K562 (cell line): ENCODE data around the gene FOCAD. TPM values are rescaled to one million over a fixed set of nuclear protein-coding genes. Genes with fewer than 3 reads are reported as not detected.

Source experiments
- ATAC-seq: fragments of 200-7000 bp; cut with Tn5 transposase; 3 replicates; pipeline ENCODE4 v1.9.1; 2020; ENCODE audit warnings: moderate library complexity
- BruUV-seq: library from RNA; stranded (reverse); fragments of 400-500 nt; replicated peaks from 2 replicates; lab custom pipeline; 2021; lab: Mats Ljungman, UMichigan
- CTCF ChIA-PET: fragments of 300-600 bp; formaldehyde crosslinking; extraction: SDS; loops from one replicate; lab custom pipeline; 2021; ENCODE audit warnings: low intra/inter-chr PET ratio; lab: Yijun Ruan, JAX
- POLR2A ChIA-PET: fragments of 300-600, 350-650 bp; sonication (Branson Sonifier 250); formaldehyde crosslinking; extraction: SDS; loops from one replicate; lab custom pipeline; 2021; ENCODE audit warnings: antibody characterized with exemption, inconsistent platforms; lab: Yijun Ruan, JAX
- DNase-seq, 4 experiments: peaks; one replicate each; pipeline versions ENCODE4 v3.0.0 to v3.0.0-alpha.2; 2011 to 2018; ENCODE audit warnings: low spot score in 3 of 4, mixed read lengths in 3 of 4; ENCODE audit errors: extremely low read depth in 1 of 4
- FAIRE-seq: peaks from 2 replicates; lab custom pipeline; 2011; peaks lifted over from hg19 to GRCh38; lab: Jason Lieb, UNC
- H2AFZ ChIP-seq: 2 replicates; pipeline ENCODE4 v1.6.0; 2011; ENCODE audit warnings: low read depth, low read length, control low read depth, inconsistent platforms
- H3K27ac ChIP-seq: fragments of 200-600 bp; 3 replicates; pipeline ENCODE4 v1.8.0; 2011; ENCODE audit warnings: low read depth, mild to moderate bottlenecking, control low read depth, inconsistent platforms, low read length, moderate library complexity, mixed read lengths; ENCODE audit errors: extremely low read depth
- H3K27me3 ChIP-seq, 2 experiments: fragments of 300-600 bp in 1 of 2; 2 replicates in 1 of 2; 3 replicates in 1 of 2; pipeline versions ENCODE4 v1.6.0 to v1.8.0; 2011; ENCODE audit warnings: inconsistent platforms in 2 of 2, low read length in 2 of 2, mild to moderate bottlenecking in 1 of 2, mixed read lengths in 1 of 2, moderate library complexity in 1 of 2; ENCODE audit not compliant: control insufficient read depth in 2 of 2, insufficient read depth in 2 of 2
- H3K36me3 ChIP-seq: fragments of 300-600 bp; 3 replicates; pipeline ENCODE4 v1.8.0; 2011; ENCODE audit warnings: mild to moderate bottlenecking, low read length, inconsistent platforms; ENCODE audit not compliant: control insufficient read depth, insufficient read depth
- H3K4me1 ChIP-seq, 2 experiments: fragments of 200-600 bp in 1 of 2; replicated peaks in 1 of 2; 2 replicates in 1 of 2; 3 replicates in 1 of 2; pipeline versions ENCODE4 v1.5.1 to v1.8.0; 2011; ENCODE audit warnings: inconsistent platforms in 2 of 2, low read length in 2 of 2, mild to moderate bottlenecking in 1 of 2, mixed read lengths in 1 of 2, moderate library complexity in 1 of 2; ENCODE audit not compliant: control insufficient read depth in 2 of 2, insufficient read depth in 2 of 2
- H3K4me2 ChIP-seq: 2 replicates; pipeline ENCODE4 v1.6.1; 2011; ENCODE audit warnings: low read length, control low read depth, inconsistent platforms, mixed read lengths; ENCODE audit not compliant: insufficient read depth
- H3K4me3 ChIP-seq: fragments of 200-600 bp; sonication (generic), shearing (Covaris generic); 2 replicates; pipeline ENCODE4 v1.5.1; 2016; ENCODE audit warnings: control low read depth, inconsistent platforms
- H3K79me2 ChIP-seq: fragments of 200-600 bp; 3 replicates; pipeline ENCODE4 v1.8.0; 2011; ENCODE audit warnings: low read length, inconsistent platforms; ENCODE audit not compliant: control insufficient read depth, insufficient read depth
- H3K9ac ChIP-seq, 2 experiments: 2 replicates each; pipeline versions ENCODE4 v1.6.0 to v1.6.1; 2011; ENCODE audit warnings: low read depth in 2 of 2, low read length in 2 of 2, control low read depth in 1 of 2, inconsistent platforms in 1 of 2, mild to moderate bottlenecking in 1 of 2, mixed read lengths in 1 of 2; ENCODE audit not compliant: insufficient read depth in 1 of 2
- H3K9me1 ChIP-seq: one replicate; pipeline ENCODE4 v1.6.0; 2011; ENCODE audit warnings: inconsistent platforms, mild to moderate bottlenecking, low read length, moderate library complexity; ENCODE audit not compliant: control insufficient read depth, insufficient read depth
- H3K9me3 ChIP-seq: replicated peaks from 2 replicates; pipeline ENCODE4 v1.5.1; 2011; ENCODE audit warnings: low read depth, low read length, inconsistent platforms; ENCODE audit not compliant: control insufficient read depth, insufficient read depth
- H4K20me1 ChIP-seq: replicated peaks from 2 replicates; pipeline ENCODE4 v1.6.1; 2011; ENCODE audit warnings: low read length, inconsistent platforms, mixed read lengths; ENCODE audit not compliant: control insufficient read depth, insufficient read depth
- AFF1 ChIP-seq, 2 experiments: fragments of 450-650 bp; IDR thresholded peaks; 2 replicates each; pipeline ENCODE4 v1.6.1; 2018; ENCODE audit warnings: mild to moderate bottlenecking in 2 of 2, low read depth in 1 of 2; ENCODE audit not compliant: partially characterized antibody in 2 of 2
- BACH1 ChIP-seq: fragments of 200-800 bp; sonication (Bioruptor generic); IDR thresholded peaks from 2 replicates; pipeline ENCODE4 v1.6.1; 2016; ENCODE audit warnings: missing genetic modification characterization, missing compliant biosample characterization
- EZH2 ChIP-seq: IDR thresholded peaks from 2 replicates; pipeline ENCODE4 v1.6.1; 2012; ENCODE audit warnings: low read depth, mild to moderate bottlenecking, inconsistent platforms, low read length, borderline replicate concordance
- HOMEZ ChIP-seq: fragments of 250-450 bp; sonication (Bioruptor Pico); IDR thresholded peaks from 2 replicates; pipeline ENCODE4 v1.4.0; 2020; ENCODE audit warnings: mild to moderate bottlenecking, moderate library complexity
- KLF1 ChIP-seq: fragments of 450-650 bp; IDR thresholded peaks from 2 replicates; pipeline ENCODE4 v1.6.1; 2016; ENCODE audit warnings: missing genetic modification characterization, missing compliant biosample characterization
- KLF16 ChIP-seq: IDR thresholded peaks from 2 replicates; pipeline ENCODE4 v1.6.1; 2016; ENCODE audit warnings: antibody characterized with exemption
- MTA1 ChIP-seq: fragments of 450-650 bp; IDR thresholded peaks from 2 replicates; pipeline ENCODE4 v1.6.1; 2017; ENCODE audit warnings: borderline replicate concordance
- SNRNP70 ChIP-seq: fragments of 200-400 bp; formaldehyde crosslinking; optimal IDR thresholded peaks from 2 replicates; pipeline ENCODE3; 2017; ENCODE audit warnings: low read depth, low read length
- TSHZ1 ChIP-seq: fragments of 250-450 bp; sonication (Bioruptor Pico); IDR thresholded peaks from 2 replicates; pipeline ENCODE4 v1.4.0; 2020; ENCODE audit warnings: mild to moderate bottlenecking, moderate library complexity
- WHSC1 ChIP-seq: IDR thresholded peaks from one replicate; pipeline ENCODE4 v1.6.1; 2012; ENCODE audit warnings: low read length, control low read depth, inconsistent platforms
- WGBS: fragments of 100-300 bp; shearing (Covaris generic); methylation state at CpG from one replicate; pipeline ENCODE4 v1.1.6; 2016; ENCODE audit warnings: low coverage, mixed read lengths; ENCODE audit not compliant: insufficient coverage; ENCODE audit errors: missing lambda C conversion rate; 5-methylcytosine and 5-hydroxymethylcytosine counted together
- in situ Hi-C: fragments of 300-500 bp; cut with MboI; formaldehyde crosslinking; loops from 4 replicates; pipeline ENCODE4 v1.15.0; 2018; ENCODE audit warnings: inconsistent platforms, mixed read lengths
- intact Hi-C: fragments of 100-400 bp; cut with micrococcal nuclease; formaldehyde crosslinking; loops from 2 replicates; pipeline ENCODE4 v1.14.2; 2022
- polyA plus RNA-seq, 8 experiments: library from polyadenylated mRNA; depleted of rRNA in 4 of 8; stranded (reverse) in 5 of 8; unstranded in 3 of 8; fragments of >200 nt; fragmentation: Nextera tagmentation in 2 of 8; fragmentation: Illumina TruSeq in 1 of 8; extraction: Ambion mirVana in 2 of 8; extraction: Trizol in 1 of 8; gene quantifications; 2 replicates each; pipeline versions ENCODE4 v1.2.1 to v1.2.3, GENCODE V29; 2011 to 2014; ENCODE audit warnings: inconsistent platforms in 1 of 8, missing spikeins in 1 of 8
- total RNA-seq, 7 experiments: library from RNA; depleted of rRNA in 6 of 7; stranded (reverse); fragments of >200 nt in 6 of 7; fragmentation: Illumina TruSeq in 2 of 7; extraction: Trizol in 2 of 7; gene quantifications; 2 replicates each; pipeline versions ENCODE4 v1.2.1 to v1.2.3, GENCODE V29; 2011 to 2021; ENCODE audit warnings: low replicate concordance in 1 of 7

The FOCAD gene
- total and polyA plus RNA-seq, 9 of the 15 experiments (the other 6 are each of a cell fraction or from before 2014, with no cell fraction given) = 0.13 to 2.4 (median 1.6) TPM

- no peak for TF ChIP-seq AFF1 (IDR thresholded peaks at IDR 0.05; ENCODE audit: low read depth in 1 of 2, partially characterized antibody in 2 of 2)
These were observed 33.2 kb upstream of the FOCAD start (continued) for GRCh38 chr9:20650750-20651299.

- ChIA-PET CTCF (no interaction called here), POLR2A (no interaction called here)
- H4K20me1 ChIP-seq = no peaks in the 10 kb centered on the region
- in situ Hi-C loops (no loop called here), intact Hi-C loops (no loop called here)
- ATAC-seq (no peak), FAIRE-seq (no peak), DNase-seq (no peak)
- no TSS peak for BruUV-seq
- no peak overlapping the region for H2AFZ ChIP-seq
- no peak overlapping the region for H3K9ac ChIP-seq
- H3K9me3 ChIP-seq = no peaks in the 10 kb centered on the region
- no peaks in the 10 kb centered on the region for H3K27me3 ChIP-seq
- H3K79me2 ChIP-seq = no peaks in the 10 kb centered on the region
- no peak overlapping the region for H3K4me3 ChIP-seq
- H3K9me1 ChIP-seq = no peaks in the 10 kb centered on the region
- no peaks in the 10 kb centered on the region for H3K4me1 ChIP-seq
- no peak overlapping the region for H3K27ac ChIP-seq
- 4% methylated on average over 4 of the region's 4 CpGs for WGBS
- H3K4me2 ChIP-seq = no peak overlapping the region
- H3K36me3 ChIP-seq = no peaks in the 10 kb centered on the region
- TF ChIP-seq KLF1 (no peak), BACH1 (tag) (no peak), HOMEZ (CRISPR knock-in tag) (no peak), MTA1 (no peak), KLF16 (no peak), EZH2 (no peak), SNRNP70 (no peak), TSHZ1 (no peak), WHSC1 (no peak)
These were observed 32.1 kb upstream of the FOCAD start for GRCh38 chr9:20651939-20652338.
